ENCODE results near the gene DMRTC2. TPM values are rescaled to one million over a fixed set of nuclear protein-coding genes. Genes with fewer than 3 reads are reported as not detected.
A peak's percentile ranks its signal among the peaks of the same experiment; 100 is the strongest.

DMRTC2 gene
- total RNA-seq, 3 donors from 2014 or later = not detected

DNA sequence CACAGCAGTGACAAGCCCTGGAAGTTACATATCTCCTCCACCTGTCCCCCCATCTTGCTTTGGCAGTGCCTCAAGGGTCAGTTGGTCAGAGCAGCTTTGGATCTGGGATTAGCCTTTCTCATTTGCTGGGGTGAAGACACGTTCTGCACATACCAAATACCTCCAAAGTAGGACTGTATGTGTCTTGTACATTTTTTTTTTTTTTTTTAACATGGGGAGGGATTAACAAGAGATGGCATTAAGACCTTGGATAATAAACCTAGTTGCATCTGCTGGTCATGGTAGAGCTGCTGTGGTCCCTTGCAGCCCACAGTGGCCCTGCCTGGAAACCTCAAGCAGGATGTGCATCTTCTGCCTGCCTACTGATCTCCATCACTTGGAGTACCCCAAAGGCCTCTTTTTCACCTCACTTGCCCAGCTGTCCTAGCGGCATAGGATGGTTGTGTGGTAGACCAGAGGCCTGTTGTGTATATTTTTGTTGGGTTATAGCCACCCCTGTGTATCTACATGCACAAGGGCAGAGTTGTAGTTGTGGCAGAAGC is 17.7 kb downstream of the DMRTC2 start:
- intact Hi-C loops (cut with DNase I; ENCODE audit: low total_unique reads) = no loop called here
- TF ChIP-seq, protein P1, sequence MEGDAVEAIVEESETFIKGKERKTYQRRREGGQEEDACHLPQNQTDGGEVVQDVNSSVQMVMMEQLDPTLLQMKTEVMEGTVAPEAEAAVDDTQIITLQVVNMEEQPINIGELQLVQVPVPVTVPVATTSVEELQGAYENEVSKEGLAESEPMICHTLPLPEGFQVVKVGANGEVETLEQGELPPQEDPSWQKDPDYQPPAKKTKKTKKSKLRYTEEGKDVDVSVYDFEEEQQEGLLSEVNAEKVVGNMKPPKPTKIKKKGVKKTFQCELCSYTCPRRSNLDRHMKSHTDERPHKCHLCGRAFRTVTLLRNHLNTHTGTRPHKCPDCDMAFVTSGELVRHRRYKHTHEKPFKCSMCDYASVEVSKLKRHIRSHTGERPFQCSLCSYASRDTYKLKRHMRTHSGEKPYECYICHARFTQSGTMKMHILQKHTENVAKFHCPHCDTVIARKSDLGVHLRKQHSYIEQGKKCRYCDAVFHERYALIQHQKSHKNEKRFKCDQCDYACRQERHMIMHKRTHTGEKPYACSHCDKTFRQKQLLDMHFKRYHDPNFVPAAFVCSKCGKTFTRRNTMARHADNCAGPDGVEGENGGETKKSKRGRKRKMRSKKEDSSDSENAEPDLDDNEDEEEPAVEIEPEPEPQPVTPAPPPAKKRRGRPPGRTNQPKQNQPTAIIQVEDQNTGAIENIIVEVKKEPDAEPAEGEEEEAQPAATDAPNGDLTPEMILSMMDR (IDR thresholded peaks at IDR 0.05) = no peak
- TF ChIP-seq POLR2A (IDR thresholded peaks at IDR 0.05) = no peak
- no peak for TF ChIP-seq POLR2AphosphoS5 (IDR thresholded peaks at IDR 0.05)
- H3K4me3 ChIP-seq = peak overlapping the region in 1 of 3 donors; percentile 98

GRCh38 chr19:41863209-41863931 is 18.5 kb downstream of the DMRTC2 start:
- TF ChIP-seq, protein P1 (IDR thresholded peaks at IDR 0.05) = no peak
- TF ChIP-seq POLR2A (IDR thresholded peaks at IDR 0.05) = no peak
- no peak for TF ChIP-seq POLR2AphosphoS5 (IDR thresholded peaks at IDR 0.05)
- H3K27ac ChIP-seq = no peak overlapping the region
- H3K4me3 ChIP-seq = peak overlapping the region in 1 of 3 donors; percentile 1
- H3K9me3 ChIP-seq = no peaks in the 10 kb centered on the region
- H3K36me3 ChIP-seq = no peaks in the 10 kb centered on the region
- H3K27me3 ChIP-seq = no peaks in the 10 kb centered on the region
- no peak for DNase-seq (ENCODE audit: low spot score in 2 of 2)
- intact Hi-C loops (cut with DNase I; ENCODE audit: low total_unique reads) = no loop called here
- H3K4me1 ChIP-seq = peaks cover 12 to 34% of the 10 kb centered on the region in 2 donors

More for the DNA sequence above, 17.7 kb downstream of the DMRTC2 start:
- H3K36me3 ChIP-seq = no peaks in the 10 kb centered on the region
- H3K9me3 ChIP-seq = no peaks in the 10 kb centered on the region
- DNase-seq (ENCODE audit: low spot score in 2 of 2) = no peak
- peaks cover 12 to 30% of the 10 kb centered on the region in 2 donors for H3K4me1 ChIP-seq
- no peaks in the 10 kb centered on the region for H3K27me3 ChIP-seq
- no peak overlapping the region for H3K27ac ChIP-seq

GRCh38 chr19:41864374-41864773 is 19.5 kb downstream of the DMRTC2 start:
- Histone ChIP-seq H3K36me3 (no peaks in the 10 kb centered on the region), H3K27ac (no peak overlapping the region), H3K27me3 (no peaks in the 10 kb centered on the region), H3K9me3 (no peaks in the 10 kb centered on the region), H3K4me3 (no peak overlapping the region), H3K4me1 (peaks cover 12 to 34% of the 10 kb centered on the region in 2 donors)
- TF ChIP-seq POLR2AphosphoS5 (IDR thresholded peaks at IDR 0.05) (no peak), POLR2A (IDR thresholded peaks at IDR 0.05) (no peak)
- TF ChIP-seq, protein P1 (IDR thresholded peaks at IDR 0.05) = no peak
- intact Hi-C loops (cut with DNase I; ENCODE audit: low total_unique reads) = no loop called here
- no peak for DNase-seq (ENCODE audit: low spot score in 2 of 2)

DNA sequence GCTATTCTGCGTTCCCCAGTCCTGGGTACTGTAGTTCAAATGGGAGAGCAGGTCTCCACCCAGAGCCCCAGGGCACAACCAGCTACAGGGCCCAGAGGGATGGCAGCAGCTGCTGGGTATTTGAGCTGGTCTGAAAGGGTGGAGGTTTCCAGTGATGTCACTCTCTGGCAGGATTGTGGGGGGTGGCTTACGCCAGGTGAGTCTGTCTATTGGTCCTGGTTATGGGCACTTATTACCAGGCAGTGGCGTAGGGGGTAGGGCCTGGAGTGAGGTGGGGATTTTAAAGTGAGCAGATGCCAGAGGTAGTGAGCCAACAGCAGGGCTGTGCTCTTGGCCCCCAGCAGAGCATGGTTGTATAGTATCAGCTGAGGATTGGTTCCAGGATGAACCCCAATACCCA is 21.4 kb downstream of the DMRTC2 start:
- Histone ChIP-seq H3K27ac (no peak overlapping the region), H3K4me3 (no peak overlapping the region), H3K4me1 (peaks cover 9 to 30% of the 10 kb centered on the region in 2 donors), H3K27me3 (no peaks in the 10 kb centered on the region), H3K36me3 (no peaks in the 10 kb centered on the region), H3K9me3 (no peaks in the 10 kb centered on the region)
- intact Hi-C loops (cut with DNase I; ENCODE audit: low total_unique reads) = no loop called here
- DNase-seq (ENCODE audit: low spot score in 2 of 2) = no peak
- TF ChIP-seq POLR2AphosphoS5 (IDR thresholded peaks at IDR 0.05) (no peak), POLR2A (IDR thresholded peaks at IDR 0.05) (no peak)
- TF ChIP-seq, protein P1 (IDR thresholded peaks at IDR 0.05) = no peak
